Right ventricle myocardium superior (tissue), 1 donor: Measurements from ENCODE around the gene ZNF185. TPM values are rescaled to one million over a fixed set of nuclear protein-coding genes. Genes with fewer than 3 reads are reported as not detected.
A peak's percentile ranks its signal among the peaks of the same experiment; 100 is the strongest.

Experiments
- ATAC-seq: fragments of 200-7000 bp; cut with Tn5 transposase; one replicate; pipeline ENCODE4 v1.9.1; 2020; ENCODE audit warnings: mild to moderate bottlenecking; ENCODE audit not compliant: poor library complexity
- DNase-seq: peaks from one replicate; pipeline ENCODE4 v3.0.0-alpha.2; 2020
- intact Hi-C: fragments of 100-400 bp; cut with DNase I; formaldehyde crosslinking; loops from one replicate; pipeline ENCODE4 v1.11.2; 2022
- long read RNA-seq: library from polyadenylated mRNA; unstranded; transcript quantifications from one replicate; pipeline ENCODE4 v2.0.0, GENCODE V29; 2021
- total RNA-seq: library from RNA; stranded (reverse); fragmentation: NEBNext Ultra II Directional; extraction: Animal tissue kit (Norgen Biotek cat#: 25700); gene quantifications from one replicate; pipeline ENCODE4 v1.2.1, GENCODE V29; 2021
- donor health status: DM: no; HTN: yes; CAD: no; lungs with severe emphysema.

Gene ZNF185
- 1.6 TPM for total RNA-seq
- long read RNA-seq, full-length matches to known transcripts: 1 of 3 reads
- long read RNA-seq, partial matches to known transcripts: 0 of 3 reads
- long read RNA-seq, other reads (novel, unspliced or antisense): 2 of 3 reads

DNA sequence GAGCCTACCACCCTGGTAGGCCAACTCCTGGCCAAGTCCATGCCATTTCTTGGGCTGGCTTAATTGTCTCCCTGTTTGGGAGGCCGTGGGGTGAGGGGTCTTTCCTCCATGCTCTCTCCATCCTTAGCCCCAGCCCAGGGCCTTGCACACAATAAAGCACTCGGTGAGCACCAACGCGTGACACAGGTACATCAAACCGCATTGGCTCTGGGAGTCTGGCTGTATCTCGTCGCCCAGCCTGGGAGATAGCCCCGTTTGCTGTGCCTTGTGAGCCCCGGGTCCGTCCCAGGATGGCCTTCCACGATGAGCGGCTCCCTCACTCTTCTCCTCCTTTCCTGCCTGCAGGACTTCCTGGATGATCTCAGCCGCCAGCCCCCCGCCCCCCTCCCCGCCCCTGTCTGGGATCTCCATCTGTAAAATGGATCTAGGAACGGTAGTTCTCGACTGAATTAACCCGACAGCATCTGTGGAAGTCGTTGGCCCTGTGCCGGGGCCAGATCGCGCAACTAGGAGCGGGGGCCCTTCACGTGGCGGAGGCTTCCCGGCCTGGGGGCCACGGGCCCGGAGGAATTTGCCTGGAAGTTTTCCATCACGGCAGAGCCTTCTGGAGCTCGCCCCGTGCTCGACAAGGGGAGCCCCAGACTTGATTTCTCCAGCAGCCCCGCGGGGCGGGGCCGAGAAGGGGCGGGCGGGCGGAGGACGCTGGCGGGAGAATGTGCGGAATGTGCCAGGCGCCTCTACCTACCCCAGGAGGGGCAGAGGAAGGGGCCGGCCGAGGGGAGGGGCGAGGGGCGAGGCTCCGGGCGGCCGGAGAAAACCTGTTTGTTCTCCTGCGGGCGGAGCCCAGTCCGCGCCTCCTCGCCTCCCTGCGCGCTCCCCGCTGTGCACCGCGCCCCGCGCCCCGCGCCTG lies at the start of gene ZNF185:
TSS of gene ZNF185 (plus strand) at position 846 of the 910 bp plus-strand sequence. CDS start 16,423 bp downstream, outside the sequence.
- intact Hi-C loops: no loop called here
- no peak for DNase-seq
- no peak for ATAC-seq

- intact Hi-C loops: no loop called here
- ATAC-seq (peak; percentile 45), DNase-seq (no peak)
Observed at GRCh38 chrX:152850465-152850864, 47.4 kb upstream of the ZNF185 start.

GRCh38 chrX:152853986-152854385 lies 43.9 kb upstream of the ZNF185 start:
- intact Hi-C loops: no loop called here
- no peak for ATAC-seq
- DNase-seq: no peak

DNA sequence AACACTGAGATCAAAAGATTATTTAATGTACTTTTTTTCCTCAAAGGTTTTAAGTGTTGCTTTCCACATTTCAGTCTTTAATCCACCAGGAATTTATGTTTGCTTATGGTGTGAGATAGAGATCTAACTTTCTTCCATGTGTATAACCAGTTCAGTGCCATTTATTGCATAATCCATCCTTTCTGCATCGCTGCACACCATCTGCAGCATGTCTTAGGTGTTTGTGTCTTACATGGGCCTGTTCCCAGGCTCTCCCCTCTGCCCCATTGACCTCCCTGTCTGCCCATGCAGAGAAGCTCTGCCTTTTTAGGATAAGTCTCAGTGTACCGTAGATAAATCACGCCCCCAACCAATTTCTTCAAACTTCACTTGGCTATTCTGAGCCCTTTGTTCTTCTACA lies 36.8 kb upstream of the ZNF185 start:
- DNase-seq (no peak), ATAC-seq (no peak)
- intact Hi-C loops: no loop called here

GRCh38 chrX:152861826-152862225 lies 36.0 kb upstream of the ZNF185 start:
- ATAC-seq (no peak), DNase-seq (no peak)
- intact Hi-C loops: no loop called here

- ATAC-seq (peak; percentile 34), DNase-seq (peak; percentile 47)
- intact Hi-C loops: no loop called here
Observed at GRCh38 chrX:152865232-152865920, 32.5 kb upstream of the ZNF185 start.

- ATAC-seq: no peak
- no peak for DNase-seq
- intact Hi-C loops: no loop called here
Observed at GRCh38 chrX:152866386-152866785, 31.5 kb upstream of the ZNF185 start.

DNA sequence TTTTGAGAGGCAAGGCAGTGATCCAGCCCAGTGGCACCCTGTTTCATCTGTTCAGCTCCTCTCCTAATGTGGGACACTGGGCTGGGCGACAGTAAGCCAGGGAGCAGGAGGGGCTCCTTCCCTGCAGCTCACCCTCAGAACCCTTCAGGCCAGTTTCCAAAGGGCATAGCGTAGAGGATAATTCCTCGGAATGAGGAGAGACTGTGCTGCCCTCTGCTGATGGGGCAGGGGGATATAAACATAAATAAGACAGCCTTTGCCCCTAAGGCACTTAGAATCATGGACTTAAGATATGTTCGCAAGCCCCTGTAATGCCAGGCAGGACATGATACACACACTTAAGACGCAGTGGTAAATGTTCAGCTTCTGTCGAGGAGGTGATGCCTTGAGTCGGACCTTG lies 27.9 kb upstream of the ZNF185 start:
- no peak for ATAC-seq
- DNase-seq: no peak
- intact Hi-C loops: no loop called here

DNA sequence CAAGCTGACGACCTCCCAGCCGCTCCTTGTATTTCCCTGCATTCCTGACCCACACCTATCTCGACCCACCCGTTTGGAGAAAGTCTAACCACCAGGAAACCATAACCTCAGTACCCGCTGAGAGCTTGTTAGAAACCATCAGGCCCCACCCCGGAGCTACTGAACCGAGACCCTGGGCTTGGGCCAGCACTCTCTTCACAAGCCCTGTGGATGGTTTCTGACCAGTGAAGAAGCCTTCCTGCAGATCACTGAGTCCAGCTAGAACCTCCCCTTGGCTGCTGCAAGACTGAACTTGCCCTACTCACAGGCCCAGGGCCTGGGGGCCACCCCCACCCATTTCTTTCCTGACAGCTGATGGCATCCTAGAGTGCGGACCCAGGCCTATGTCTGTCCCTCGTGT lies 26.6 kb upstream of the ZNF185 start:
- intact Hi-C loops: no loop called here
- DNase-seq (no peak), ATAC-seq (no peak)

DNA sequence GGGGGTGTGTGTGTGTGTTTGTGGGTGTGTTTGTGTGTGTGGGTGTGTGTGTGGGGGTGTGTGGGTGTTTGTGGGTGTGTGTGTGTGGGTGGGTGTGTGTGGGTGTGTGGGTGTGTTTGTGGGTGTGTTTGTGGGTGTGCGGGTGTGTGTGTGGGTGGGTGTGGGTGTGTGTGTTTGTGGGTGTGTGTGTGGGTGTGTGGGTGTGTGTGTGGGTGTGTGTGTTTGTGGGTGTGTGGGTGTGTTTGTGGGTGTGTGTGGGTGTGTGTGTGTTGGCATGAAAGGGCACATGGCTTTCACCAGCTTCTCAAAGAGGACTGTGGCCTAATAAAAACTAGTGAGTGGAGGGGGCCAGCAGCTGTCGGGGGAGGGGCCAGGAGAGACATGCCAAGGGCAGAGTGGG lies 25.3 kb upstream of the ZNF185 start:
- intact Hi-C loops: no loop called here
- DNase-seq (no peak), ATAC-seq (no peak)

GRCh38 chrX:152873361-152873760 lies 24.5 kb upstream of the ZNF185 start:
- intact Hi-C loops: no loop called here
- ATAC-seq (no peak), DNase-seq (no peak)

DNA sequence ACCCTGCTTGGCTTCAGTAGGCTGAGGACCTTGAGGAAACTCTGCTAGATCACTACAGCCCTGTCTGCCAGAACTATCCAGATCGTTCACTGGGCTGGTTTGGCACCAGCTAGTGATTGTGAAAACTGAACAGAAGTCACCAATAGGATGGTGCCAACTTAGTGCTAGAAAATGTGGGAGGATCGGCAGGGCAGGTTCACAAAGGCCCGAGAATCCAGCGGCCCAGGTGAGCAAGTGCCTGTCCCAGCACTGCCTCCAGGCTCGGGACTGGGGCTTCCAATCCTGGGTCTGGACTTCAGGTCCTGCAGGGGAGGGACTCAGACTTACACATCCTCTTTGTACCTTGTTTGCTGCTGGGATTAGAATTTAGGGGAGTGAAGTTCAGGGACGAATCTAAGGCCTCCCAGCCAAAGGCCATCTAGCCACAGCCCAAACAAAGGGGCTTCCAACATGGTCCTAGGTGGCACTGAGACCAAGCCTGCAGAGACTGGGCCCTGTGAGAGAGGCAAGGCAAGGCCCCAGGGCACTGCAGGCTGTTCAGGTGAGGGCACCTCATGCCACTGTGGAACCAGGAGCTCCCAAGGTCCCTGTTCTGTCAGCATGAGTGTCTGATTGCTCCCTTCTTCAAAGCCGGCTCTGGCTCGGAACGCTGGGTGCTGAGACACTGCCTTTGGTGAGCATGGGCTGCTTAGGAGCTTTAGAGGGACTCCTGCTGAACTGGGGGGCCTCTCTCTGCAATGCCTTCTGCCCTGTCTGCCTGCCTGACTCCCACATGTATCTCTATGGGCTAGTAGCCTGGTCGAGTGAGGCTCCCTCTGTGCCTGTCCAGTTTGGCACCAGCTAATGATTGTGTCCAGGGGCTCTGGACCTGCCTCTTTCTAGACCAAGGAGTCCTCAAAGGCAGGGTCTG lies 20.7 kb upstream of the ZNF185 start:
- no peak for ATAC-seq
- intact Hi-C loops: no loop called here
- DNase-seq: no peak

DNA sequence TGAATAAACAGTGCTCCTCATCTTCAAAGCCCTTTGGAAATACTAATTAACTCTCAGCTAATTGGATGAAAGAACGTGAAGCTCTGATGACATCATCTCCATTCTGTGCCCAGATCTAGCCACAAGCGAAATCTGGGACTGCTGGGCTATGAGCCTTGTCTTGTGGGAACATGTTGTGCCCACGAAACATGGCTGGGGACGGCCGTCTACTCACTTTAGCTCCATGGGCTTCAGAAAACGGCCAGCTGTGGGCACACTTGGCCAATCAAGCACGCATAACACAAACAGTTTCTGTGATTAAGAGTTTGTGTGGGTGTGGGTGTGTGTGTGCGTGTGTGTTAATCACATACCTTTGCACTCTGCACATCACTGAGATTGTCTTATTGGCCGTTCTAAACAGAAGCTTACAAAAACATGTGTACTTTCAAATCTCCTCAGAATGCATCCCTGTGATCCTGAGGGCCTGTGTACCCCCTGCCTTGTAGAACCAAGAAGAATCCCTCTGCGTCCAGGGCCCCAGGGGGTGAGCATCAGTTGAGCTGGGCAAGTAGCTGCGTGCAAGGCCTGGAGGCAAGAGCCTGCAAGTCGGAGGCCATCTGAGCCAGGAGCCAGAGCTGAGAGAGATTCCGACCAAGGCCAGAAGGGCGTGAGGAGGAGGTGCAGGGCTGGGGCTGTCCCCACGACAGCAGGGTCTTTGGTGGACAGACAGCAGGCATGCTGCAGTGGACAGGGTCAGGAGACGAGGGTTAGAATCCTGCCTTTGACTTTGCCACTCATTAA lies 18.7 kb upstream of the ZNF185 start:
- ATAC-seq: no peak
- intact Hi-C loops: no loop called here
- DNase-seq: no peak

DNA sequence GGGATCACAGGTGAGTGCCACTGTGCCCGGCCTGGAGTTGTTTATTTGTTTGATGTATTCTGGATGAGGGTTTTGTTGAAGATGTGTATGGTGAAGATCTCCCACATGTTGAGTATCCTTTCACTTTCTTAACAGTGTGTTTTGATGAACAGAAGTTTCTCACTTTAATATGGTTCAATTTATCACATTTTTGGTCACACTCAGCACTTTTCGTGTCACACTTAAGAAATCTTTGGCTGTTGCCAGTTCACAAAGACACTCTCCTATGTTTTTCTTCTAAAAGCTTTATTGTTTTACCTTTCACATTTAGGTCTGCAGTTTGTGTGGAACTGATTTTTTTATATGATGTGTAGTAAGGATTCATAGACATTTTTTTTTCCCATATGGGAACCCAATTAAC lies 16.6 kb upstream of the ZNF185 start:
- intact Hi-C loops: no loop called here
- DNase-seq (no peak), ATAC-seq (no peak)

DNA sequence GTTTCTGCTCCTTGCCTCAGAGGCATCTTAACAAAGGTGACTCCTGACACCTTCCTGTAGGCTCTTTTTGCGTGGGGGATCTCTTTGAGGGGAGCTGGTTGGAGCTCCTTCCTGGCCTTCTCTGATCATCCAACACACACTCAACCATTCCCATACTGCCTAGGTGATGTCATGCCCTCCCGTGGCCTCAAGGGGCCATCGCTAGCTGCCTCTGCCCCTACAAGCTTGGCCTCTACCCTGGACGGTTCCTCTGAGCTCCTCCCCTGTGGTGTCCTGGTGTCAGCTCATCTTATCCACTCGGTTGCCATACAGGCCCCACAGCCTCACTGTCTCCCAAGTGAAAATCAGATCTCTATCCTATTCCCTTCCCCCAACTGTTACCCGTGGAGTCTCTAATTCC lies 13.7 kb upstream of the ZNF185 start:
- intact Hi-C loops: no loop called here
- ATAC-seq: no peak
- DNase-seq: no peak

DNA sequence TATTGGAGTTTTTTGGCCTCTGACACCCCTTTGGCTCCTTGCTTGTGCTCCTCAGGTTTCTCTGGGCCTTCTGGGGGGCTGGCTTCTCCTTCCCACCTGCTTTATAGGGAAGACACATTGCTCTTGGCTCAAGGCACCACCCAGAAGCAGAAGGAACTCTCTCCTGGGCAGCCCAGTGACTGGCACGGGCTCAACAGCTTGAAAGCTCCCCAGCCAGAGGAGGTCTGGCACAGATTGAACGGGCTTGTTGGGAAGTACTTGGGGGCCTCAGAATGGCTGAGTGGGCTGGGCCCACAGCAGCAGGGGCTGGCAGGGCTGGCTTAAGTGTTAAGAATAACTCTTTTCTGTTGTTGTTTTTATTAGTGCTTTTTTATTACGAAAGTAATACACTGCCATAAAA lies 11.2 kb upstream of the ZNF185 start:
- DNase-seq (no peak), ATAC-seq (no peak)
- intact Hi-C loops: no loop called here

- no peak for DNase-seq
- intact Hi-C loops: no loop called here
- ATAC-seq: no peak
Observed at GRCh38 chrX:152892499-152892898, 5.4 kb upstream of the ZNF185 start.
